Astrocyte (in vitro differentiated cells and primary cell): ENCODE results near the gene FZR1. TPM values are rescaled to one million over a fixed set of nuclear protein-coding genes. Genes with fewer than 3 reads are reported as not detected.

Experiments
- DNase-seq: peaks from one replicate; pipeline ENCODE4 v3.0.0-alpha.2; 2010; ENCODE audit warnings: low read depth
- FAIRE-seq: peaks from 2 replicates; lab custom pipeline; 2011; peaks lifted over from hg19 to GRCh38; lab: Jason Lieb, UNC
- H2AFZ ChIP-seq: 2 replicates; pipeline ENCODE4 v1.6.0; 2012; ENCODE audit warnings: low read depth, low read length, inconsistent platforms
- H3K27ac ChIP-seq: 2 replicates; pipeline ENCODE4 v1.5.1; 2011; ENCODE audit warnings: low read depth, low read length, inconsistent platforms
- H3K27me3 ChIP-seq: 2 replicates; pipeline ENCODE4 v1.6.0; 2011; ENCODE audit warnings: low read length, inconsistent platforms; ENCODE audit not compliant: insufficient read depth
- H3K36me3 ChIP-seq: 2 replicates; pipeline ENCODE4 v1.5.1; 2011; ENCODE audit warnings: low read length, inconsistent platforms; ENCODE audit not compliant: insufficient read depth
- H3K4me1 ChIP-seq: 2 replicates; pipeline ENCODE4 v1.5.1; 2011; ENCODE audit warnings: low read length, inconsistent platforms; ENCODE audit not compliant: insufficient read depth
- H3K4me2 ChIP-seq: 2 replicates; pipeline ENCODE4 v1.6.0; 2012; ENCODE audit warnings: low read length, inconsistent platforms
- H3K4me3 ChIP-seq: 2 replicates; pipeline ENCODE4 v1.5.1; 2011; ENCODE audit warnings: low read depth, mild to moderate bottlenecking, low read length, inconsistent platforms; ENCODE audit not compliant: insufficient read depth
- H3K79me2 ChIP-seq: 2 replicates; pipeline ENCODE4 v1.6.0; 2012; ENCODE audit warnings: mild to moderate bottlenecking, low read length, inconsistent platforms; ENCODE audit not compliant: insufficient read depth
- H3K9ac ChIP-seq: 2 replicates; pipeline ENCODE4 v1.6.0; 2012; ENCODE audit warnings: mild to moderate bottlenecking, low read length, inconsistent platforms
- H3K9me3 ChIP-seq: 2 replicates; pipeline ENCODE4 v1.5.1; 2012; ENCODE audit warnings: low read depth, mild to moderate bottlenecking, low read length, inconsistent platforms; ENCODE audit not compliant: insufficient read depth
- H4K20me1 ChIP-seq: 2 replicates; pipeline ENCODE4 v1.6.0; 2012; ENCODE audit warnings: low read length, inconsistent platforms; ENCODE audit not compliant: insufficient read depth
- H3K27ac Mint-ChIP-seq: one replicate; pipeline ENCODE4 v1.8.0; 2021; ENCODE audit warnings: mild to moderate bottlenecking, mixed read lengths; ENCODE audit not compliant: unreplicated experiment
- H3K27me3 Mint-ChIP-seq: one replicate; pipeline ENCODE4 v1.8.0; 2021; ENCODE audit warnings: low read depth, mixed read lengths; ENCODE audit not compliant: unreplicated experiment
- H3K36me3 Mint-ChIP-seq: one replicate; pipeline ENCODE4 v1.8.0; 2021; ENCODE audit warnings: low read depth, mixed read lengths; ENCODE audit not compliant: unreplicated experiment
- H3K4me1 Mint-ChIP-seq: one replicate; pipeline ENCODE4 v1.8.0; 2021; ENCODE audit warnings: low read depth, mixed read lengths; ENCODE audit not compliant: unreplicated experiment
- H3K4me3 Mint-ChIP-seq: one replicate; pipeline ENCODE4 v1.8.0; 2021; ENCODE audit warnings: mild to moderate bottlenecking, moderate library complexity, mixed read lengths; ENCODE audit not compliant: unreplicated experiment
- H3K9me3 Mint-ChIP-seq: one replicate; pipeline ENCODE4 v1.8.0; 2021; ENCODE audit warnings: mild to moderate bottlenecking, mixed read lengths; ENCODE audit not compliant: unreplicated experiment
- EZH2 ChIP-seq: IDR thresholded peaks from 2 replicates; pipeline ENCODE4 v1.6.1; 2012; ENCODE audit warnings: mild to moderate bottlenecking, low read length, inconsistent platforms; ENCODE audit not compliant: insufficient read depth
- total RNA-seq: library from RNA; stranded (reverse); gene quantifications from 2 replicates; pipeline ENCODE4 v1.2.1, GENCODE V29; 2021
- TF ChIP-seq, protein P1 (sequence below): IDR thresholded peaks from 2 replicates; pipeline ENCODE4 v1.5.1; 2011; ENCODE audit warnings: low read depth, mild to moderate bottlenecking, inconsistent platforms, low read length, moderate library complexity; ENCODE audit not compliant: insufficient read depth

The FZR1 gene
- total RNA-seq, 1 donor from 2014 or later: 51.8 TPM

DNA sequence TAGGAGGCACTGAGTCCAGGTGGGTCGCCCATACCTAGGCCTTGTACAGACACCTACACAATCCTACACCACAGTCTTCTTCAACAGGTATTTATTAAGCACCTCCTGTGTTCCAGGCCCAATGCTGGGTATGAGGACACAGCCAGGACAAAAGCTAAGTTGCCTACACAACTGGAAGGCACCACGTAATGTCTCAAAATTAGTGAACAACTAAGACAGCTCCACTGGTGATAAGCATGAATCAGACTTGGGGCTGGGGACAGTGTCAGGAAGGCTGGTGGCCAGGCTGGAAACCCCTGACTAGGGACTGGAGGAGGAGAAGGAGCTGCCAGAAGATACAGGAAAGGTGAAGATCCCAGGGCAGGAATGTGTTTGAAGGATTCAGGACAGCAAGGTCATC is 28.2 kb upstream of the FZR1 start:
- H3K9me3 ChIP-seq: no peaks in the 10 kb centered on the region
- H2AFZ ChIP-seq: no peak overlapping the region
- Mint-ChIP-seq H3K27ac (no peak overlapping the region), H3K9me3 (no peaks in the 10 kb centered on the region), H3K36me3 (no peaks in the 10 kb centered on the region), H3K27me3 (peaks cover 12% of the 10 kb centered on the region), H3K4me1 (no peaks in the 10 kb centered on the region), H3K4me3 (no peak overlapping the region)
- DNase-seq (no peak), FAIRE-seq (no peak)
- no peaks in the 10 kb centered on the region for H3K79me2 ChIP-seq
- no peak overlapping the region for H3K4me3 ChIP-seq
- H4K20me1 ChIP-seq: no peaks in the 10 kb centered on the region
- no peaks in the 10 kb centered on the region for H3K36me3 ChIP-seq
- H3K27ac ChIP-seq: no peak overlapping the region
- no peaks in the 10 kb centered on the region for H3K4me1 ChIP-seq
- TF ChIP-seq, protein P1, sequence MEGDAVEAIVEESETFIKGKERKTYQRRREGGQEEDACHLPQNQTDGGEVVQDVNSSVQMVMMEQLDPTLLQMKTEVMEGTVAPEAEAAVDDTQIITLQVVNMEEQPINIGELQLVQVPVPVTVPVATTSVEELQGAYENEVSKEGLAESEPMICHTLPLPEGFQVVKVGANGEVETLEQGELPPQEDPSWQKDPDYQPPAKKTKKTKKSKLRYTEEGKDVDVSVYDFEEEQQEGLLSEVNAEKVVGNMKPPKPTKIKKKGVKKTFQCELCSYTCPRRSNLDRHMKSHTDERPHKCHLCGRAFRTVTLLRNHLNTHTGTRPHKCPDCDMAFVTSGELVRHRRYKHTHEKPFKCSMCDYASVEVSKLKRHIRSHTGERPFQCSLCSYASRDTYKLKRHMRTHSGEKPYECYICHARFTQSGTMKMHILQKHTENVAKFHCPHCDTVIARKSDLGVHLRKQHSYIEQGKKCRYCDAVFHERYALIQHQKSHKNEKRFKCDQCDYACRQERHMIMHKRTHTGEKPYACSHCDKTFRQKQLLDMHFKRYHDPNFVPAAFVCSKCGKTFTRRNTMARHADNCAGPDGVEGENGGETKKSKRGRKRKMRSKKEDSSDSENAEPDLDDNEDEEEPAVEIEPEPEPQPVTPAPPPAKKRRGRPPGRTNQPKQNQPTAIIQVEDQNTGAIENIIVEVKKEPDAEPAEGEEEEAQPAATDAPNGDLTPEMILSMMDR: no peak
- TF ChIP-seq EZH2: no peak
- H3K4me2 ChIP-seq: no peak overlapping the region
- H3K27me3 ChIP-seq: peaks cover 21% of the 10 kb centered on the region
- no peak overlapping the region for H3K9ac ChIP-seq

GRCh38 chr19:3478409-3479176 is 27.5 kb upstream of the FZR1 start:
- peaks cover 21% of the 10 kb centered on the region for H3K27me3 ChIP-seq
- Mint-ChIP-seq H3K27me3 (peaks cover 13% of the 10 kb centered on the region), H3K9me3 (no peaks in the 10 kb centered on the region), H3K36me3 (no peaks in the 10 kb centered on the region), H3K27ac (no peak overlapping the region), H3K4me3 (no peak overlapping the region), H3K4me1 (no peaks in the 10 kb centered on the region)
- no peak overlapping the region for H3K27ac ChIP-seq
- no peaks in the 10 kb centered on the region for H3K36me3 ChIP-seq
- no peak overlapping the region for H3K9ac ChIP-seq
- no peak overlapping the region for H3K4me2 ChIP-seq
- H3K79me2 ChIP-seq: no peaks in the 10 kb centered on the region
- H3K4me1 ChIP-seq: no peaks in the 10 kb centered on the region
- H3K4me3 ChIP-seq: no peak overlapping the region
- TF ChIP-seq, protein P1: no peak
- no peak for TF ChIP-seq EZH2
- DNase-seq (no peak), FAIRE-seq (no peak)
- no peaks in the 10 kb centered on the region for H4K20me1 ChIP-seq
- no peaks in the 10 kb centered on the region for H3K9me3 ChIP-seq
- H2AFZ ChIP-seq: no peak overlapping the region
